OCI-LY7 (cell line): ENCODE results near the gene SAC3D1. TPM values are rescaled to one million over a fixed set of nuclear protein-coding genes. Genes with fewer than 3 reads are reported as not detected.

Experiments used
- BruUV-seq: library from RNA; stranded (reverse); fragments of 400-500 nt; replicated peaks from 2 replicates; lab custom pipeline; 2021; lab: Mats Ljungman, UMichigan
- CTCF ChIA-PET: fragments of 300-600 bp; sonication (Branson Sonifier 250); formaldehyde crosslinking; loops from one replicate; lab custom pipeline; 2022; ENCODE audit warnings: antibody characterized with exemption; ENCODE audit not compliant: unreplicated experiment; lab: Charles Lee
- POLR2A ChIA-PET: fragments of 300-600 bp; sonication (Branson Sonifier 250); formaldehyde crosslinking; loops from one replicate; lab custom pipeline; 2022; ENCODE audit warnings: antibody characterized with exemption; lab: Charles Lee
- DNase-seq: peaks from one replicate; pipeline ENCODE4 v3.0.0-alpha.2; 2015; ENCODE audit warnings: low spot score
- H2AFZ ChIP-seq: fragments of 200-600 bp; sonication (generic), shearing (Covaris generic); 2 replicates; pipeline ENCODE4 v1.6.1; 2014; ENCODE audit warnings: mild to moderate bottlenecking, antibody characterized with exemption, low read length, moderate library complexity
- H3K27ac ChIP-seq: fragments of 200-600 bp; sonication (generic); 2 replicates; pipeline ENCODE4 v1.5.1; 2014; ENCODE audit warnings: mixed run types, low read depth, mild to moderate bottlenecking, moderate library complexity, low read length, inconsistent platforms; ENCODE audit not compliant: poor library complexity, severe bottlenecking
- H3K36me3 ChIP-seq: fragments of 200-600 bp; sonication (generic); 2 replicates; pipeline ENCODE4 v1.6.1; 2014; ENCODE audit warnings: mild to moderate bottlenecking, antibody characterized with exemption, low read length, moderate library complexity, mixed read lengths; ENCODE audit not compliant: insufficient read depth
- H3K4me1 ChIP-seq: fragments of 200-600 bp; sonication (generic); 2 replicates; pipeline ENCODE4 v1.5.1; 2014; ENCODE audit warnings: mild to moderate bottlenecking, low read length; ENCODE audit not compliant: insufficient read depth, poor library complexity, severe bottlenecking
- H3K4me2 ChIP-seq: fragments of 200-600 bp; sonication (generic); 2 replicates; pipeline ENCODE4 v1.6.1; 2014; ENCODE audit warnings: mild to moderate bottlenecking, low read length
- H3K4me3 ChIP-seq: fragments of 200-600 bp; sonication (generic); 2 replicates; pipeline ENCODE4 v1.5.1; 2014; ENCODE audit warnings: mild to moderate bottlenecking, low read depth, low read length; ENCODE audit not compliant: poor library complexity, severe bottlenecking
- H3K79me2 ChIP-seq: fragments of 200-600 bp; sonication (generic); 2 replicates; pipeline ENCODE4 v1.6.1; 2016; ENCODE audit warnings: low read depth, mild to moderate bottlenecking, low read length, moderate library complexity, mixed read lengths; ENCODE audit not compliant: insufficient read depth
- H3K9me2 ChIP-seq: fragments of 200-600 bp; sonication (generic); 2 replicates; pipeline ENCODE4 v1.6.1; 2016; ENCODE audit warnings: mild to moderate bottlenecking, low read length, mixed read lengths; ENCODE audit not compliant: insufficient read depth
- H3K9me3 ChIP-seq: fragments of 200-600 bp; sonication (generic); 2 replicates; pipeline ENCODE4 v1.6.1; 2014; ENCODE audit warnings: mild to moderate bottlenecking, mixed run types, low read length, mixed read lengths
- H4K20me1 ChIP-seq: fragments of 200-600 bp; sonication (generic); 2 replicates; pipeline ENCODE4 v1.6.1; 2014; ENCODE audit warnings: mild to moderate bottlenecking, antibody characterized with exemption, low read length, moderate library complexity, mixed read lengths; ENCODE audit not compliant: insufficient read depth
- EZH2phosphoT487 ChIP-seq: fragments of 200-600 bp; sonication (generic); IDR thresholded peaks from 2 replicates; pipeline ENCODE4 v1.6.1; 2018; ENCODE audit warnings: low read depth, borderline replicate concordance, mild to moderate bottlenecking, mixed run types, antibody characterized with exemption, low read length, moderate library complexity, mixed read lengths
- intact Hi-C: fragments of 100-400 bp; cut with micrococcal nuclease; formaldehyde crosslinking; loops from one replicate; pipeline ENCODE4 v1.10.0; 2022; ENCODE audit not compliant: unreplicated experiment
- total RNA-seq, 2 experiments: library from RNA; depleted of rRNA in 1 of 2; stranded (reverse); fragments of >200 nt in 1 of 2; shearing (Covaris generic) in 1 of 2; gene quantifications; 2 replicates each; pipeline ENCODE4 v1.2.3, GENCODE V29; 2014 to 2022
- TF ChIP-seq, protein P1 (sequence below): fragments of 200-600 bp; sonication (generic); conservative IDR thresholded peaks from 2 replicates; pipeline ENCODE4 v1.5.1; 2014; ENCODE audit warnings: mild to moderate bottlenecking, antibody characterized with exemption, low read length, moderate library complexity, mixed read lengths

SAC3D1 gene
- total RNA-seq, 2 experiments from 2014 or later: 28.2 to 32.5 TPM

DNA sequence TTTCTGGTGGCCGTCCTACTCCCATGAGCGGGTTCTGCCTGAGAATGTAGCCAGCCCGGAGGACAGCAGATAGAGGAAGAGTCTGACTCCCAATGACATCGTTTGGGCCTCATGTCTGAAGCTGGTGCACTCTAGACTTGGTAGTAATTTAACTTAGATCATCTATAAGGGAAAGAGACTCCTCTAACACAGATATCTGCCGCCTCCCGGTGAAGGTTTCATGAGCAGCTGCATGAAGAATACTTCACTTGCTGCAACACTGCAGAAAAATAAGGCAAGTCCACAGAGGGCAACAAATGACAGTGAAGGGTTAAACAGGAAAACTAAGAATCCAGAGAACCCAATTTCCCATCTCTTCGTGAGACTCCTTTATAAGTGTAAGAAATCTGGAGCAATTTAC is 33.0 kb upstream of the SAC3D1 start:
- CTCF ChIA-PET: interaction anchor here (0.7 kb wide), 1 partner anchor 38 kb away, joined by 3 read pairs; no protein-coding TSS in a partner anchor
- H2AFZ ChIP-seq: no peak overlapping the region
- H3K4me3 ChIP-seq: no peak overlapping the region
- H3K9me2 ChIP-seq: no peaks in the 10 kb centered on the region
- no TSS peak for BruUV-seq
- DNase-seq: no peak
- H3K4me2 ChIP-seq: no peak overlapping the region
- H3K4me1 ChIP-seq: peaks cover 4% of the 10 kb centered on the region
- POLR2A ChIA-PET: no interaction called here
- H3K79me2 ChIP-seq: no peaks in the 10 kb centered on the region
- no peak overlapping the region for H3K27ac ChIP-seq
- no peaks in the 10 kb centered on the region for H3K36me3 ChIP-seq
- no peaks in the 10 kb centered on the region for H4K20me1 ChIP-seq
- no peaks in the 10 kb centered on the region for H3K9me3 ChIP-seq
- TF ChIP-seq, protein P1, sequence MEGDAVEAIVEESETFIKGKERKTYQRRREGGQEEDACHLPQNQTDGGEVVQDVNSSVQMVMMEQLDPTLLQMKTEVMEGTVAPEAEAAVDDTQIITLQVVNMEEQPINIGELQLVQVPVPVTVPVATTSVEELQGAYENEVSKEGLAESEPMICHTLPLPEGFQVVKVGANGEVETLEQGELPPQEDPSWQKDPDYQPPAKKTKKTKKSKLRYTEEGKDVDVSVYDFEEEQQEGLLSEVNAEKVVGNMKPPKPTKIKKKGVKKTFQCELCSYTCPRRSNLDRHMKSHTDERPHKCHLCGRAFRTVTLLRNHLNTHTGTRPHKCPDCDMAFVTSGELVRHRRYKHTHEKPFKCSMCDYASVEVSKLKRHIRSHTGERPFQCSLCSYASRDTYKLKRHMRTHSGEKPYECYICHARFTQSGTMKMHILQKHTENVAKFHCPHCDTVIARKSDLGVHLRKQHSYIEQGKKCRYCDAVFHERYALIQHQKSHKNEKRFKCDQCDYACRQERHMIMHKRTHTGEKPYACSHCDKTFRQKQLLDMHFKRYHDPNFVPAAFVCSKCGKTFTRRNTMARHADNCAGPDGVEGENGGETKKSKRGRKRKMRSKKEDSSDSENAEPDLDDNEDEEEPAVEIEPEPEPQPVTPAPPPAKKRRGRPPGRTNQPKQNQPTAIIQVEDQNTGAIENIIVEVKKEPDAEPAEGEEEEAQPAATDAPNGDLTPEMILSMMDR: peak; percentile 35; the same call in 1 of the 2 replicates
- TF ChIP-seq EZH2phosphoT487: no peak
- intact Hi-C loops: no loop called here

DNA sequence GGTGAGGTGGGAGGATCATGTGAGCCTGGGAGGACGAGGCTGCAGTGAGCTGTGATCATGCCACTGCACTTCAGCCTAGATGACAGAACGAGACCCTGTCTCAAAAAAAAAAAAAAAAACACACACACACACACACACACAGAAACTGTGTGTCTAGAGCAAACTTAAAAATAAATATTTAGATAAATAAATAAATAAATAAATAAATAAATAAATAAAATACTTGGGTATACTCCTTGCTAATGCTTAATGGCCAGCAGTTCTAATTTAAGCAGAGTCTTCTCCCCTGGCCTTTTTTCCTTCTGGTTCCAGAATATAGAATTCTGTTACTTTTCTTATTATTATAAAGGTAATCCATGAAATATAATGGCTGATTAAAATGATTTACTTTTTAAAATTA is 32.1 kb upstream of the SAC3D1 start:
- ChIA-PET POLR2A (interaction anchor here (0.6 kb wide), 1 partner anchor 164 kb away, joined by 5 read pairs; no protein-coding TSS in a partner anchor), CTCF (interaction anchor here (0.7 kb wide), 1 partner anchor 37 kb away, joined by 3 read pairs; no protein-coding TSS in a partner anchor)
- Histone ChIP-seq H4K20me1 (no peaks in the 10 kb centered on the region), H3K36me3 (no peaks in the 10 kb centered on the region), H3K4me1 (peaks cover 8% of the 10 kb centered on the region), H2AFZ (no peak overlapping the region), H3K4me2 (no peak overlapping the region), H3K9me2 (no peaks in the 10 kb centered on the region), H3K27ac (no peak overlapping the region), H3K4me3 (no peak overlapping the region), H3K9me3 (no peaks in the 10 kb centered on the region), H3K79me2 (no peaks in the 10 kb centered on the region)
- BruUV-seq: no TSS peak
- no peak for DNase-seq
- TF ChIP-seq, protein P1: no peak
- no peak for TF ChIP-seq EZH2phosphoT487
- intact Hi-C loops: no loop called here
